GM19099 (cell line): ENCODE measurements around the gene ATAT1.

Experiments
- POLR2A ChIP-seq: IDR thresholded peaks from 3 replicates; pipeline ENCODE4 v1.6.1; 2011; ENCODE audit warnings: low read depth; ENCODE audit not compliant: insufficient read length; ENCODE audit errors: extremely low read depth

Gene ATAT1

DNA sequence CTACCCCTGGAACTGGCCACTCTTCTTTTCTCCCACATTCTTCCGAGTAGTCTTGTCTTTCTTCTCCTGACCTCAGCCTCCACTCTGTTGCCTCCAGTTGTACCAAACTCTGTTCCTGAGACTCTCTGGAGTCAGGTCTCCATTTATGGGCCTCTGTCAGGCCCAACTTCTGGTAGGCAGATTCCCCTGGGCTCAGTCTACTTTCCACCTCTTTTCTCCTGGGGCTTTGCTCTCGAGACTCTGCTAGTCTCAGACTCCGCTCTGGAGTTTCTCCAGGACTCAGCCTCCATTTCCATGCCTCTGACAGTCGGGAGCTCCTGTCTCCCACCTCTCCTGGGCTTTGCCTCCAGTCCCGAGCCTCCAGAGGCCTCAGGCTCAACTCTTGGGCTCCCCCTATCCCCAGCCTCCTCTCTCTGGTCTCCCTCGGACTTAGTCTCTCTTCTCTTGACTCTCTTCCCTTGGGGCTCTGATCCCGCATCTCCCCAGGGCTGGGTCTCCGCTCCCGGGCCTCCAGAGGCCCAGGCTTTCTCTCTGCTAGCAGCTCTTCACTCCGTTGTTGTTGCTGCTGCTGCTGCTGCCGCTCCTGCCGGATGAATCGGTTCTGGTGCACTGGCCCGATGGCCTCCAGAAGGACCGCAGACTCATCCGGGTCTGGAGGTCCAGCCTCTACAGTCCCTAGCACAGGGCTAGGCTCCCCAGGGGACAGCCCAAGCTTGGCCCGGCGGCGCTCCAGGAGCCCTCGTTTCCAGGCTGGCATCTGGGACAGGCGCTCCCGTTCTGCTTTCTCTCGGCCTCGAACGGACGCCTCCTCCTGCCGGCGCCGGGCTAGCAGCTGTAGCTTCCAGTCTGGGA is 58.7 kb downstream of the ATAT1 start:
- no peak for TF ChIP-seq POLR2A

DNA sequence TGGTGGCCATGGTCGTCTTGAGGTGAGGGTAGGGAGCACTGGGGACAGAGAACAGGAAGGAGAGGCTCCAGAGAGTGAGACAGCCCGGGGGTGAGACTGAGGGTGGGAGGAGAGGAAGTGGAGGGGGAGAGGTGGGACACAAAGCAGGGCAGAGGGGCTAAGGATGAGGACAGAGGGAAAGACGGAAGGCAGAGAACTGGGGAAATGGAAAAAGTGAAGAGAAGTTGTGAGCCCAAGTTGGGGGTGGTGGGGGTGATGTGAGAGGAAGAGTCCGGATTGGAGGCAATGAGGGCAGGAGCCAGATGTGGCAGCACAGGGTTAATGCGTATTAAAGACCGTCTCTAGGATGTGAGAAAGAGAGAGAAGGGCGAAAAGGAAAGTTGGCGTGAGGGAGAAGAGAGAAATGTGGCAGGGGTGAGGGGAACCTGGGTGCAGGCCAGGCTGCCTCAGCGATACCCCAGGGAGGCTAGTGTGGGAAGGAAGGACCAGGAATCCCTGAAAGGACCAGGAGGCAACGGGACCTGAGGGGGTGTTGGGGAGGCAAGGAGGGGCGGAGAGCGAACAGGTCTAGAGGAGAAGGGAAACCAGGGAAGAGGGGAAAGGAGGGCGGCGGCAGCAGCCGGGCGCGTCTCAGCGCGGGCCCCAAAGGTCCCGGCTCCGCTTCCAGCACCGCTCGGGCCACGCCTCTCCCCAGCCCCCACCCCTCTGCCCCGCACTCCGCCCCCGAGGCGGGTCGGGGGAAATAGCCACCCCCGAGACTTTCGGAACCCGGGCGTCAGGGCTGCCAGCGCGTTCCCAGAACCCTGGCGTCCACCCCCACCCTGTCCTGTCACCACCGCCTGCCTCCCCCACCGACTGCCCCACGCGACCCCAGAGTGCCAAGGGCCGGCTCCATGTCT is 59.6 kb downstream of the ATAT1 start, which contains the start of gene PPP1R18:
TSS of gene PPP1R18 (minus strand) at position 637 of the 899 bp plus-strand sequence. CDS start at position 10, 627 bp downstream.
- peak; percentile 67 for TF ChIP-seq POLR2A

- peak; percentile 66 for TF ChIP-seq POLR2A
These were observed 60.4 kb downstream of the ATAT1 start for GRCh38 chr6:30686908-30687658.

- TF ChIP-seq POLR2A = peak; percentile 51
These were observed 61.2 kb downstream of the ATAT1 start for GRCh38 chr6:30687659-30688431.

DNA sequence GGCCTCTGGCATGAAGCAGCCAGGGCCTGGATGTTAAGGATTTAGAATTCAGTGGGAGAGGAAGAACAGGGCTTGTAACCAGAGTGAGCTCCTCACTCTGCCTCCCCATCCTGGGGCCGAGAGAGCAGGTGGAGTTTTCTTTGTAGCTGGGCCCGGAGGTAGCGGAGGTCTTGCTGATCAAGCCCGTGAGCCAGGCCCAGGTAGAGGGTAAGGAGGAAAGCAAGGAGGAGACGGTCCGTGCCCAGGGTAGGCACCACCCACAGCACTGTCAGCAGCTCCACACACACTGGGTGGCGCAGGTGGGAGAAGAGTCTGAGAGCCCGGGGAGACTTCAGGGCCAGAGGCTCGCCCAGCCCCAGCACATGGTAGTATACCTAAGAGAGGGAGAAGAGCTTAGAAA is 61.9 kb downstream of the ATAT1 start:
- TF ChIP-seq POLR2A = peak; percentile 23

- TF ChIP-seq POLR2A = peak; percentile 31
These were observed 62.6 kb downstream of the ATAT1 start for GRCh38 chr6:30689022-30689865.

- no peak for TF ChIP-seq POLR2A
These were observed 63.3 kb downstream of the ATAT1 start for GRCh38 chr6:30689985-30690384.

GRCh38 chr6:30690403-30691207 is 63.9 kb downstream of the ATAT1 start, which contains the start of gene NRM:
Gene NRM, minus strand, starts transcription at chr6:30690984. Its CDS starts 10 bp downstream, at chr6:30690974.
- peak; percentile 63 for TF ChIP-seq POLR2A

DNA sequence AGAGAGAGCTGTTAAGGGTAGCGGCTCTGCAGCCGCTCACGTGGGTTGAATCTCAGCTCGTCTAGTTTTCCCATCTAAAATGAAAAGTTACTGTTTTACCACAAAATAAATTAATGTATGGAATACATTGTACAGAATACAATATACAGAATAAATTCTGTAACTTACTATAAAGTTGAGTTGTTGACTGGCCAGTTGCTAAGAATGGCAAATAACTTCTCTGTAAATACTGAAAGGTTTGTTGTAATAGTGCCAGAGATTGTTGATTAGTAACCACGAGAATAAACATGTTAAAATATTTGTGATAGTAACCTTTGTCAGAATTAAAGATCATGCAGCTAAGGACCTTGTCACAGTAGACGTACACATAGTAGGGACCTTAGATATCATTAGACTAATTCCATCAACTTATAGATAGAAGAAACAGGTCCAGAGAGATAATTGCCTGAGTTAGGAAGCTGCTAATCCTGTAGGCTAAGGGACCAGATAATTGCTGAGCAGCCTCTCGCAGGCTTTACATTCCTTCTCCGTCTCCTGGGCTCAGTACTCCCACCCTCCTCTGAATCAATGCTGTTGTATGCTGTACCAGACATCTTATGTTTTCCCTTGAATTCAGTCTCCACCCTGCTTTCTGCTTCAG is 64.7 kb downstream of the ATAT1 start:
- TF ChIP-seq POLR2A = no peak
